Tibial nerve (tissue), 4 donors: ENCODE measurements around the gene DCDC1. TPM values are rescaled to one million over a fixed set of nuclear protein-coding genes. Genes with fewer than 3 reads are reported as not detected.

ENCODE experiments used
- DNase-seq, 2 donors: peaks; one replicate each; pipeline ENCODE4 v3.0.0-alpha.2; 2019; ENCODE audit warnings: low spot score in 2 of 2
- H3K27ac ChIP-seq, 4 donors: fragments of 200-600 bp; sonication (generic) in 3 of 4; one replicate each; pipeline ENCODE4 v1.5.1; 2017 to 2019; ENCODE audit warnings: mild to moderate bottlenecking in 1 of 4
- H3K27me3 ChIP-seq, 2 donors: fragments of 200-600 bp; sonication (generic) in 1 of 2; one replicate each; pipeline versions ENCODE4 v1.5.1 to v1.6.0; 2017 to 2019
- H3K36me3 ChIP-seq, 3 donors: fragments of 200-600 bp; sonication (generic); one replicate each; pipeline ENCODE4 v1.5.1; 2018 to 2019
- H3K4me1 ChIP-seq, 4 donors: fragments of 200-600 bp; sonication (generic) in 3 of 4; one replicate each; pipeline ENCODE4 v1.5.1; 2017 to 2019
- H3K4me3 ChIP-seq, 4 donors: fragments of 200-600 bp; sonication (generic) in 3 of 4; one replicate each; pipeline ENCODE4 v1.5.1; 2017 to 2019; ENCODE audit warnings: mild to moderate bottlenecking in 1 of 4, moderate library complexity in 1 of 4
- H3K9me3 ChIP-seq, 4 donors: fragments of 200-600 bp; sonication (generic) in 3 of 4; one replicate each; pipeline ENCODE4 v1.5.1; 2017 to 2019
- CTCF ChIP-seq, 5 experiments: fragments of 200-600 bp in 3 of 5; fragments of 450-650 bp in 2 of 5; sonication (generic) in 3 of 5; IDR thresholded peaks; one replicate each; pipeline ENCODE4 v1.5.1; 2016 to 2019; ENCODE audit warnings: antibody characterized with exemption in 5 of 5, mild to moderate bottlenecking in 3 of 5, moderate library complexity in 2 of 5
- EP300 ChIP-seq, 2 donors: sonication (generic); formaldehyde crosslinking; IDR thresholded peaks; one replicate each; pipeline ENCODE4 v1.6.1; 2017; ENCODE audit warnings: antibody characterized with exemption in 2 of 2, mild to moderate bottlenecking in 1 of 2
- POLR2A ChIP-seq, 2 donors: fragments of 450-650 bp; IDR thresholded peaks; one replicate each; pipeline ENCODE4 v1.6.1; 2017; ENCODE audit warnings: antibody characterized with exemption in 2 of 2, mild to moderate bottlenecking in 2 of 2, moderate library complexity in 2 of 2
- WGBS, 2 donors: methylation state at CpG; one replicate each; pipeline ENCODE4 v1.1.5; 2018; 5-methylcytosine and 5-hydroxymethylcytosine counted together
- total RNA-seq, 4 donors: library from RNA; depleted of rRNA; stranded (reverse); fragments of >200 nt; gene quantifications; one replicate each; pipeline ENCODE4 v1.1.0, GENCODE V29; 2016

DCDC1 gene
- total RNA-seq, 4 donors from 2014 or later, result 1.1 to 6.1 (median 1.9) TPM

- no peak for TF ChIP-seq CTCF (IDR thresholded peaks at IDR 0.05)
- TF ChIP-seq EP300 (IDR thresholded peaks at IDR 0.05), result no peak
- TF ChIP-seq POLR2A (IDR thresholded peaks at IDR 0.05), result no peak
- H3K27me3 ChIP-seq, result no peaks in the 10 kb centered on the region
- no peaks in the 10 kb centered on the region for H3K4me1 ChIP-seq
- WGBS, 2 donors, result 51% methylated on average over 2 of the region's 2 CpGs
- DNase-seq, result no peak
- no peak overlapping the region for H3K4me3 ChIP-seq
- H3K36me3 ChIP-seq, result no peaks in the 10 kb centered on the region
- H3K9me3 ChIP-seq, result peaks cover 0 to 11% (median 0%) of the 10 kb centered on the region in 4 donors
- H3K27ac ChIP-seq, result no peak overlapping the region
Observed at GRCh38 chr11:31337806-31338205, 31.7 kb downstream of the DCDC1 start.

- no peak for TF ChIP-seq POLR2A (IDR thresholded peaks at IDR 0.05)
- TF ChIP-seq EP300 (IDR thresholded peaks at IDR 0.05), result no peak
- no peak for TF ChIP-seq CTCF (IDR thresholded peaks at IDR 0.05)
- Histone ChIP-seq H3K4me3 (no peak overlapping the region), H3K4me1 (no peaks in the 10 kb centered on the region), H3K27ac (no peak overlapping the region), H3K9me3 (no peaks in the 10 kb centered on the region), H3K36me3 (no peaks in the 10 kb centered on the region), H3K27me3 (no peaks in the 10 kb centered on the region)
- WGBS, 2 donors, result 82 to 92% methylated on average over 6 of the region's 6 CpGs
- no peak for DNase-seq
Observed at GRCh38 chr11:31328697-31329096, 40.8 kb downstream of the DCDC1 start.

GRCh38 chr11:31327417-31327816 is 42.1 kb downstream of the DCDC1 start:
- Histone ChIP-seq H3K4me3 (no peak overlapping the region), H3K36me3 (no peaks in the 10 kb centered on the region), H3K9me3 (no peaks in the 10 kb centered on the region), H3K4me1 (no peaks in the 10 kb centered on the region), H3K27ac (no peak overlapping the region), H3K27me3 (no peaks in the 10 kb centered on the region)
- TF ChIP-seq CTCF (IDR thresholded peaks at IDR 0.05) (no peak), EP300 (IDR thresholded peaks at IDR 0.05) (no peak), POLR2A (IDR thresholded peaks at IDR 0.05) (no peak)
- WGBS, 2 donors, result 93% methylated on average over 3 of the region's 3 CpGs
- DNase-seq, result no peak

- Histone ChIP-seq H3K4me1 (no peaks in the 10 kb centered on the region), H3K4me3 (no peak overlapping the region), H3K27me3 (no peaks in the 10 kb centered on the region), H3K9me3 (no peaks in the 10 kb centered on the region), H3K27ac (no peak overlapping the region), H3K36me3 (no peaks in the 10 kb centered on the region)
- TF ChIP-seq CTCF (IDR thresholded peaks at IDR 0.05) (no peak), POLR2A (IDR thresholded peaks at IDR 0.05) (no peak), EP300 (IDR thresholded peaks at IDR 0.05) (no peak)
- DNase-seq, result no peak
- 65% methylated on average over 2 of the region's 2 CpGs for WGBS, 2 donors
Observed at GRCh38 chr11:31326470-31327148, 42.9 kb downstream of the DCDC1 start.

- Histone ChIP-seq H3K36me3 (no peaks in the 10 kb centered on the region), H3K27ac (no peak overlapping the region), H3K27me3 (no peaks in the 10 kb centered on the region), H3K4me1 (no peaks in the 10 kb centered on the region), H3K4me3 (no peak overlapping the region), H3K9me3 (no peaks in the 10 kb centered on the region)
- peak in 1 of 2 donors; percentile 23 for TF ChIP-seq EP300 (IDR thresholded peaks at IDR 0.05)
- TF ChIP-seq POLR2A (IDR thresholded peaks at IDR 0.05), result no peak
- no peak for TF ChIP-seq CTCF (IDR thresholded peaks at IDR 0.05)
- DNase-seq, result peak in 1 of 2 donors; percentile 46
Observed at GRCh38 chr11:31325160-31325559, 44.4 kb downstream of the DCDC1 start.
